ENCODE data around the gene PHF3.

GRCh38 chr6:63705707-63706106, 70.1 kb downstream of the PHF3 start:
- TF ChIP-seq CTCF (IDR thresholded peaks at IDR 0.05 in 4 of 5, conservative IDR thresholded peaks at IDR 0.05 in 1 of 5) (no peak), POLR2A (IDR thresholded peaks at IDR 0.05) (no peak)
